Measurements from ENCODE around the gene CDH5. TPM values are rescaled to one million over a fixed set of nuclear protein-coding genes. Genes with fewer than 3 reads are reported as not detected.

Gene CDH5
- total and polyA plus RNA-seq, 4 donors = 5.5 to 21.9 (median 17.5) TPM

DNA sequence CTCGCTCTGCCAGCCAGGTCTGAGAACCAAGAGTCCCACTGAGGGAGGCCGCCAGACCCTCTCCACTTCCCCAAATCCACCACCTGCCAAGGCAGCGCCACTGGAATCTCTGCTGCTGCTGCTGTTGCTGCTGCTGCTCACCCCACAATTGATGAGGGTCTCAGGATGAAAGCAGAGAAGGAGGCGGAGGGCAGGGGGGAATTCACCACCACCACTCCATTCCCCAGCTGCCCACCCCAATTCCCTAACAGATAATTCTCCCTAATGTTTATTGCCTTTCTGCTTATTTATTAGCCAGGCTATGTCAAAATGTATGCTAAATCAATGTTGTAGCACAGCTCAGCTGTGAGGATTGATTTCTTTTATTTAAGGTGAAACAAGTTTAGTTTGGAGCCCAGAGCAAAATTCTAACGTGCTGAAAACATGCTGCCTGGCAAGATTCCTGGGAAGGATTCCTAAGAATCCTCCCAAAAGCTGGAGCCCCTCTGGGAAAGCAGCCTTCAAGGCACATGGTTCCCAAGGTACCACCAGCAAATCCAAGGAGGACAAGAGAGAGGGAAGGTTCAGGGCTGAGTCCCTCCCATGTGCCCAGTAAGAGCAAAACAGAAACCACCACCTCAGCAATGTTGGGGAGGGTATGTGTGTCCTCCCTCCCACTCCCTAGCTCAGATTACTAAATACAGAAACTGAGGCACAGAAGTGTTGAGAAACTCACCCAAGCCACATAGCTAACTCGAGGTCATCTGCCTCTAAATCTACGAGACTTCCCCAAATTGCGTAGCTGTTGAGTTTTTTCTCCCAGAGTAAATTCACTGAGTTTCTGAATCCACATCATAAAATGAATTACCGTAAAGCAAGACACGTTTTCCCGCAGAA lies 12.2 kb upstream of the CDH5 start:
- H3K27ac ChIP-seq (ENCODE audit: low read depth in 1 of 2, low read length in 2 of 2) = no peak overlapping the region
- whole genome bisulfite sequencing = 51% methylated on average over 11 of the region's 11 CpGs
- no peak overlapping the region for H3K4me3 ChIP-seq (ENCODE audit: low read depth in 1 of 3, low read length in 3 of 3)
- no peak for DNase-seq (ENCODE audit: low spot score)
- H3K36me3 ChIP-seq (ENCODE audit: control insufficient read depth in 4 of 4, insufficient read depth in 3 of 4, low read depth in 1 of 4, low read length in 3 of 4) = no peaks in the 10 kb centered on the region
- H3K4me1 ChIP-seq (ENCODE audit: control insufficient read depth in 4 of 4, insufficient read depth in 4 of 4, low read length in 3 of 4) = no peaks in the 10 kb centered on the region
- no peaks in the 10 kb centered on the region for H3K27me3 ChIP-seq (ENCODE audit: control insufficient read depth in 4 of 4, insufficient read depth in 4 of 4, low read length in 3 of 4)
- no peak overlapping the region for H3K9ac ChIP-seq (ENCODE audit: low read depth in 1 of 2, low read length in 2 of 2)
- TF ChIP-seq GABPA (IDR thresholded peaks at IDR 0.05 in 1 of 2, conservative IDR thresholded peaks at IDR 0.05 in 1 of 2) (no peak), SP1 (IDR thresholded peaks at IDR 0.05) (no peak), HNF4A (conservative IDR thresholded peaks at IDR 0.05) (no peak), RXRA (IDR thresholded peaks at IDR 0.05) (peak in 1 of 2 donors; percentile 7)
- TF ChIP-seq, protein P1, sequence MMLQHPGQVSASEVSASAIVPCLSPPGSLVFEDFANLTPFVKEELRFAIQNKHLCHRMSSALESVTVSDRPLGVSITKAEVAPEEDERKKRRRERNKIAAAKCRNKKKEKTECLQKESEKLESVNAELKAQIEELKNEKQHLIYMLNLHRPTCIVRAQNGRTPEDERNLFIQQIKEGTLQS (IDR thresholded peaks at IDR 0.05) = no peak
- H3K9me3 ChIP-seq (ENCODE audit: control insufficient read depth in 4 of 4, low read length in 3 of 4) = peaks cover 0 to 2% (median 0%) of the 10 kb centered on the region in 4 donors

DNA sequence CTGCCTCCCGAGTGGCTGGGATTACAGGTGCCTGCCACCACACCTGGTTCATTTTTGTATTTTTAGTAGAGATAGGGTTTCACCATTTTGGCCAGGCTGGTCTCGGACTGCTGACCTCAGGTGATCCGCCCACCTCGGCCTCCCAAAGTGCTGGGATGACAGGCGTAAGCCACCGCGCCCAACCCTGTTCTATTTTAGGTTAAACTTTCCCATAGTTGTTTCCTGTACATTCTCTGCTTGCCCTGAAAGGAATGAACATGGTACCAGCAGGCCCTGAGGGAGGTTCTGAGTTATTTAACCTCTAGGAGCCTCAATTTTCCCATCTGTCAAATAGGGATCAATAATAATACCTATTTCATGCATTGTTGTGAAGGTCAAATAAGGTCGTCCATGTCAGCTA lies 11.0 kb upstream of the CDH5 start:
- no peak for DNase-seq (ENCODE audit: low spot score)
- peaks cover 0 to 2% (median 0%) of the 10 kb centered on the region in 4 donors for H3K9me3 ChIP-seq (ENCODE audit: control insufficient read depth in 4 of 4, low read length in 3 of 4)
- H3K27ac ChIP-seq (ENCODE audit: low read depth in 1 of 2, low read length in 2 of 2) = no peak overlapping the region
- H3K27me3 ChIP-seq (ENCODE audit: control insufficient read depth in 4 of 4, insufficient read depth in 4 of 4, low read length in 3 of 4) = peaks cover 0 to 4% (median 0%) of the 10 kb centered on the region in 4 donors
- H3K9ac ChIP-seq (ENCODE audit: low read depth in 1 of 2, low read length in 2 of 2) = no peak overlapping the region
- no peak overlapping the region for H3K4me3 ChIP-seq (ENCODE audit: low read depth in 1 of 3, low read length in 3 of 3)
- TF ChIP-seq, protein P2, sequence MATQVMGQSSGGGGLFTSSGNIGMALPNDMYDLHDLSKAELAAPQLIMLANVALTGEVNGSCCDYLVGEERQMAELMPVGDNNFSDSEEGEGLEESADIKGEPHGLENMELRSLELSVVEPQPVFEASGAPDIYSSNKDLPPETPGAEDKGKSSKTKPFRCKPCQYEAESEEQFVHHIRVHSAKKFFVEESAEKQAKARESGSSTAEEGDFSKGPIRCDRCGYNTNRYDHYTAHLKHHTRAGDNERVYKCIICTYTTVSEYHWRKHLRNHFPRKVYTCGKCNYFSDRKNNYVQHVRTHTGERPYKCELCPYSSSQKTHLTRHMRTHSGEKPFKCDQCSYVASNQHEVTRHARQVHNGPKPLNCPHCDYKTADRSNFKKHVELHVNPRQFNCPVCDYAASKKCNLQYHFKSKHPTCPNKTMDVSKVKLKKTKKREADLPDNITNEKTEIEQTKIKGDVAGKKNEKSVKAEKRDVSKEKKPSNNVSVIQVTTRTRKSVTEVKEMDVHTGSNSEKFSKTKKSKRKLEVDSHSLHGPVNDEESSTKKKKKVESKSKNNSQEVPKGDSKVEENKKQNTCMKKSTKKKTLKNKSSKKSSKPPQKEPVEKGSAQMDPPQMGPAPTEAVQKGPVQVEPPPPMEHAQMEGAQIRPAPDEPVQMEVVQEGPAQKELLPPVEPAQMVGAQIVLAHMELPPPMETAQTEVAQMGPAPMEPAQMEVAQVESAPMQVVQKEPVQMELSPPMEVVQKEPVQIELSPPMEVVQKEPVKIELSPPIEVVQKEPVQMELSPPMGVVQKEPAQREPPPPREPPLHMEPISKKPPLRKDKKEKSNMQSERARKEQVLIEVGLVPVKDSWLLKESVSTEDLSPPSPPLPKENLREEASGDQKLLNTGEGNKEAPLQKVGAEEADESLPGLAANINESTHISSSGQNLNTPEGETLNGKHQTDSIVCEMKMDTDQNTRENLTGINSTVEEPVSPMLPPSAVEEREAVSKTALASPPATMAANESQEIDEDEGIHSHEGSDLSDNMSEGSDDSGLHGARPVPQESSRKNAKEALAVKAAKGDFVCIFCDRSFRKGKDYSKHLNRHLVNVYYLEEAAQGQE (IDR thresholded peaks at IDR 0.05) = no peak
- TF ChIP-seq RAD21 (IDR thresholded peaks at IDR 0.05) = no peak
- no peak for TF ChIP-seq NR2F2 (IDR thresholded peaks at IDR 0.05)
- TF ChIP-seq, protein P3, sequence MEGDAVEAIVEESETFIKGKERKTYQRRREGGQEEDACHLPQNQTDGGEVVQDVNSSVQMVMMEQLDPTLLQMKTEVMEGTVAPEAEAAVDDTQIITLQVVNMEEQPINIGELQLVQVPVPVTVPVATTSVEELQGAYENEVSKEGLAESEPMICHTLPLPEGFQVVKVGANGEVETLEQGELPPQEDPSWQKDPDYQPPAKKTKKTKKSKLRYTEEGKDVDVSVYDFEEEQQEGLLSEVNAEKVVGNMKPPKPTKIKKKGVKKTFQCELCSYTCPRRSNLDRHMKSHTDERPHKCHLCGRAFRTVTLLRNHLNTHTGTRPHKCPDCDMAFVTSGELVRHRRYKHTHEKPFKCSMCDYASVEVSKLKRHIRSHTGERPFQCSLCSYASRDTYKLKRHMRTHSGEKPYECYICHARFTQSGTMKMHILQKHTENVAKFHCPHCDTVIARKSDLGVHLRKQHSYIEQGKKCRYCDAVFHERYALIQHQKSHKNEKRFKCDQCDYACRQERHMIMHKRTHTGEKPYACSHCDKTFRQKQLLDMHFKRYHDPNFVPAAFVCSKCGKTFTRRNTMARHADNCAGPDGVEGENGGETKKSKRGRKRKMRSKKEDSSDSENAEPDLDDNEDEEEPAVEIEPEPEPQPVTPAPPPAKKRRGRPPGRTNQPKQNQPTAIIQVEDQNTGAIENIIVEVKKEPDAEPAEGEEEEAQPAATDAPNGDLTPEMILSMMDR (IDR thresholded peaks at IDR 0.05; ENCODE audit: low read depth, low read length, missing input control) = no peak
- no peak for TF ChIP-seq FOXA2 (IDR thresholded peaks at IDR 0.05)
- TF ChIP-seq EGR1 (IDR thresholded peaks at IDR 0.05; ENCODE audit: low read depth in 2 of 2) = no peak
- TF ChIP-seq TAF1 (conservative IDR thresholded peaks at IDR 0.05) = no peak
- TF ChIP-seq SP1 (IDR thresholded peaks at IDR 0.05) = no peak
- TF ChIP-seq GABPA (IDR thresholded peaks at IDR 0.05 in 1 of 2, conservative IDR thresholded peaks at IDR 0.05 in 1 of 2) = no peak
- WGBS = 74% methylated on average over 8 of the region's 8 CpGs
- H3K4me1 ChIP-seq (ENCODE audit: control insufficient read depth in 4 of 4, insufficient read depth in 4 of 4, low read length in 3 of 4) = peaks cover 0 to 4% (median 0%) of the 10 kb centered on the region in 4 donors
- H3K36me3 ChIP-seq (ENCODE audit: control insufficient read depth in 4 of 4, insufficient read depth in 3 of 4, low read depth in 1 of 4, low read length in 3 of 4) = no peaks in the 10 kb centered on the region
